GM12878 (cell line): ENCODE results near the gene CDC25A. TPM values are rescaled to one million over a fixed set of nuclear protein-coding genes. Genes with fewer than 3 reads are reported as not detected.

Source experiments
- ATAC-seq: fragments of 200-7000 bp; cut with Tn5 transposase; 3 replicates; pipeline ENCODE4 v1.9.1; 2020; ENCODE audit warnings: mild to moderate bottlenecking, moderate library complexity
- BruUV-seq: library from RNA; stranded (reverse); fragments of 400-500 nt; replicated peaks from 2 replicates; lab custom pipeline; 2021; lab: Mats Ljungman, UMichigan
- CTCF ChIA-PET: fragments of 300-600 bp; sonication (Branson Sonifier 250); formaldehyde crosslinking; extraction: SDS; loops from one replicate; lab custom pipeline; 2021; ENCODE audit warnings: inconsistent platforms; lab: Yijun Ruan, JAX
- POLR2A ChIA-PET: fragments of 350-600 bp; formaldehyde crosslinking; extraction: SDS; loops from one replicate; lab custom pipeline; 2021; ENCODE audit warnings: inconsistent platforms; lab: Charles Lee
- RAD21 ChIA-PET: fragments of 300-600 bp; sonication (Branson Sonifier 250); formaldehyde crosslinking; loops from one replicate; lab custom pipeline; 2023; ENCODE audit warnings: antibody characterized with exemption; ENCODE audit not compliant: unreplicated experiment; lab: Charles Lee
- SMC1A ChIA-PET: fragments of 300-600 bp; sonication (Branson Sonifier 250); formaldehyde crosslinking; loops from one replicate; lab custom pipeline; 2023; ENCODE audit not compliant: unreplicated experiment, uncharacterized antibody; lab: Charles Lee
- DNase-seq: peaks from one replicate; pipeline ENCODE4 v3.0.0-alpha.2; 2011; ENCODE audit warnings: low read depth, low spot score
- FAIRE-seq: peaks from 3 replicates; lab custom pipeline; 2011; peaks lifted over from hg19 to GRCh38; lab: Jason Lieb, UNC
- H2AFZ ChIP-seq: 2 replicates; pipeline ENCODE4 v1.6.0; 2011; ENCODE audit warnings: low read depth, low read length, control low read depth; ENCODE audit not compliant: control insufficient read depth
- H3K27ac ChIP-seq: 2 replicates; pipeline ENCODE4 v1.5.1; 2011; ENCODE audit warnings: control low read depth; ENCODE audit not compliant: control insufficient read depth, insufficient read depth
- H3K27me3 ChIP-seq, 2 experiments: replicated peaks in 1 of 2; 2 replicates each; pipeline versions ENCODE4 v1.6.0 to v1.6.1; 2011; ENCODE audit warnings: low read length in 1 of 2; ENCODE audit not compliant: control insufficient read depth in 2 of 2, insufficient read depth in 2 of 2
- H3K36me3 ChIP-seq, 2 experiments: 2 replicates each; pipeline ENCODE4 v1.5.1; 2011; ENCODE audit warnings: low read length in 1 of 2; ENCODE audit not compliant: control insufficient read depth in 2 of 2, insufficient read depth in 2 of 2
- H3K4me1 ChIP-seq: 2 replicates; pipeline ENCODE4 v1.6.1; 2011; ENCODE audit warnings: mild to moderate bottlenecking, low read length, moderate library complexity, mixed read lengths; ENCODE audit not compliant: control insufficient read depth, insufficient read depth
- H3K4me2 ChIP-seq: 2 replicates; pipeline ENCODE4 v1.6.0; 2011; ENCODE audit warnings: control low read depth; ENCODE audit not compliant: control insufficient read depth, insufficient read depth
- H3K4me3 ChIP-seq: fragments of 200-600 bp; sonication (generic); 2 replicates; pipeline ENCODE4 v1.5.1; 2016
- H3K79me2 ChIP-seq: 2 replicates; pipeline ENCODE4 v1.6.0; 2011; ENCODE audit warnings: low read length; ENCODE audit not compliant: control insufficient read depth, insufficient read depth
- H3K9ac ChIP-seq: 2 replicates; pipeline ENCODE4 v1.8.0; 2011; ENCODE audit warnings: low read length, control low read depth, mixed read lengths; ENCODE audit not compliant: control insufficient read depth, insufficient read depth
- H3K9me3 ChIP-seq: replicated peaks from 3 replicates; pipeline ENCODE4 v1.5.1; 2011; ENCODE audit warnings: mild to moderate bottlenecking, low read length; ENCODE audit not compliant: control insufficient read depth, insufficient read depth
- H4K20me1 ChIP-seq: 2 replicates; pipeline ENCODE4 v1.6.0; 2011; ENCODE audit not compliant: control insufficient read depth, insufficient read depth
- CREM ChIP-seq: IDR thresholded peaks from 2 replicates; pipeline ENCODE4 v1.6.1; 2014; ENCODE audit warnings: antibody characterized with exemption, low read depth
- ETV6 ChIP-seq, 2 experiments: fragments of 450-650 bp in 1 of 2; IDR thresholded peaks in 1 of 2; conservative IDR thresholded peaks in 1 of 2; 2 replicates each; pipeline ENCODE4 v1.6.1; 2014; ENCODE audit warnings: antibody characterized with exemption in 1 of 2, borderline replicate concordance in 1 of 2, low read depth in 1 of 2, mild to moderate bottlenecking in 1 of 2, moderate library complexity in 1 of 2
- PML ChIP-seq: IDR thresholded peaks from 2 replicates; pipeline ENCODE4 v1.6.1; 2012; ENCODE audit warnings: low read length, inconsistent platforms
- RAD51 ChIP-seq: fragments of 450-650 bp; IDR thresholded peaks from 2 replicates; pipeline ENCODE4 v1.6.1; 2016; ENCODE audit warnings: moderate library complexity, mild to moderate bottlenecking, inconsistent platforms
- TAF1 ChIP-seq: IDR thresholded peaks from 2 replicates; pipeline ENCODE4 v1.6.1; 2011; ENCODE audit warnings: mild to moderate bottlenecking, low read depth, low read length, borderline replicate concordance
- ZBTB4 ChIP-seq: fragments of 450-650 bp; formaldehyde crosslinking; IDR thresholded peaks from 2 replicates; pipeline ENCODE4 v1.4.0; 2022; ENCODE audit warnings: mild to moderate bottlenecking, moderate library complexity
- WGBS: methylation state at CpG from one replicate; pipeline ENCODE4 v1.1.6; 2016; ENCODE audit warnings: low lambda C conversion rate; ENCODE audit not compliant: insufficient replicate concordance, insufficient coverage; ENCODE audit errors: missing lambda C conversion rate; 5-methylcytosine and 5-hydroxymethylcytosine counted together
- in situ Hi-C: fragments of 300-500 bp; cut with MboI; formaldehyde crosslinking; loops from 9 replicates; pipeline ENCODE4 v1.14.3; 2018; ENCODE audit warnings: mixed read lengths
- intact Hi-C: fragments of 100-400 bp; cut with micrococcal nuclease; formaldehyde crosslinking; loops from one replicate; pipeline ENCODE4 v1.14.2; 2022; ENCODE audit not compliant: unreplicated experiment
- polyA plus RNA-seq, 11 experiments: library from polyadenylated mRNA; depleted of rRNA in 4 of 11; unstranded in 6 of 11; stranded (reverse) in 5 of 11; fragments of >200 nt; fragmentation: Nextera tagmentation in 4 of 11; fragmentation: Illumina TruSeq in 1 of 11; extraction: Ambion mirVana in 4 of 11; extraction: Trizol in 1 of 11; gene quantifications; 1 replicate in 1 of 11; 2 replicates in 10 of 11; pipeline versions ENCODE4 v1.2.1 to v1.2.3, GENCODE V29; 2011 to 2016; ENCODE audit warnings: inconsistent platforms in 2 of 11, missing spikeins in 2 of 11, low read depth in 1 of 11
- total RNA-seq, 4 experiments: library from RNA; depleted of rRNA in 3 of 4; stranded (reverse); fragments of >200 nt in 3 of 4; fragmentation: Illumina TruSeq in 1 of 4; extraction: Trizol in 1 of 4; gene quantifications; 2 replicates each; pipeline versions ENCODE4 v1.2.1 to v1.2.3, GENCODE V29; 2013 to 2021

CDC25A gene
- total and polyA plus RNA-seq, 10 of the 15 experiments (the other 5 are each of a cell fraction or from before 2014, with no cell fraction given), result 2.9 to 36.6 (median 26.9) TPM

- no peak overlapping the region for H3K9ac ChIP-seq
- RAD21 ChIA-PET, result interaction anchor here (0.7 kb wide), 1 partner anchor 12 kb away, joined by 3 read pairs; no protein-coding TSS in a partner anchor
- CTCF ChIA-PET, result interaction anchor here (0.6 to 2.1 kb wide), 5 partner anchors 11 to 330 kb away, joined by 3 to 4 read pairs (median 3); no protein-coding TSS in a partner anchor
- H3K36me3 ChIP-seq, result no peaks in the 10 kb centered on the region
- H3K79me2 ChIP-seq, result no peaks in the 10 kb centered on the region
- H4K20me1 ChIP-seq, result no peaks in the 10 kb centered on the region
- no peak overlapping the region for H3K4me3 ChIP-seq
- in situ Hi-C loops (no loop called here), intact Hi-C loops (no loop called here)
- POLR2A ChIA-PET, result interaction anchor here (0.7 to 1.1 kb wide), 2 partner anchors 56 to 178 kb away, joined by 3 to 7 read pairs; no protein-coding TSS in a partner anchor
- ATAC-seq, result no peak
- H3K27me3 ChIP-seq, result no peaks in the 10 kb centered on the region
- H3K4me2 ChIP-seq, result no peak overlapping the region
- FAIRE-seq, result no peak
- BruUV-seq, result no TSS peak
- H3K27ac ChIP-seq, result no peak overlapping the region
- H3K9me3 ChIP-seq, result no peaks in the 10 kb centered on the region; the same call in 2 of the 3 replicates
- no peak overlapping the region for H2AFZ ChIP-seq
- no peak for TF ChIP-seq CREM
- TF ChIP-seq TAF1, result no peak
- TF ChIP-seq ZBTB4 (CRISPR knock-in tag), result no peak
- no peak for TF ChIP-seq PML
- no peak for TF ChIP-seq ETV6 (conservative IDR thresholded peaks at IDR 0.05 in 1 of 2, IDR thresholded peaks at IDR 0.05 in 1 of 2; ENCODE audit: borderline replicate concordance in 1 of 2, low read depth in 1 of 2)
- TF ChIP-seq RAD51, result no peak
- TF ChIP-seq, all 136 proteins: peak for 0
- no peak for DNase-seq
- SMC1A ChIA-PET, result interaction anchor here (1.2 to 1.6 kb wide), 2 partner anchors 10 to 11 kb away, joined by 3 to 6 read pairs; no protein-coding TSS in a partner anchor
- 64% methylated on average over 6 of the region's 6 CpGs for WGBS
- 0 out of 2 replicates have a peak, but pooled peaks cover 2% of the 10 kb centered on the region for H3K4me1 ChIP-seq
Measured at GRCh38 chr3:48123346-48123745, 64.9 kb downstream of the CDC25A start.
